ENCODE results near the gene MMP17. TPM values are rescaled to one million over a fixed set of nuclear protein-coding genes. Genes with fewer than 3 reads are reported as not detected.
"Not testable (repeated sequence)": the region's sequence is repeated elsewhere in the genome, so short reads cannot be mapped to it uniquely, and the experiment has no call there.

Gene MMP17
- total RNA-seq, 1 experiment from 2014 or later, result not detected

DNA sequence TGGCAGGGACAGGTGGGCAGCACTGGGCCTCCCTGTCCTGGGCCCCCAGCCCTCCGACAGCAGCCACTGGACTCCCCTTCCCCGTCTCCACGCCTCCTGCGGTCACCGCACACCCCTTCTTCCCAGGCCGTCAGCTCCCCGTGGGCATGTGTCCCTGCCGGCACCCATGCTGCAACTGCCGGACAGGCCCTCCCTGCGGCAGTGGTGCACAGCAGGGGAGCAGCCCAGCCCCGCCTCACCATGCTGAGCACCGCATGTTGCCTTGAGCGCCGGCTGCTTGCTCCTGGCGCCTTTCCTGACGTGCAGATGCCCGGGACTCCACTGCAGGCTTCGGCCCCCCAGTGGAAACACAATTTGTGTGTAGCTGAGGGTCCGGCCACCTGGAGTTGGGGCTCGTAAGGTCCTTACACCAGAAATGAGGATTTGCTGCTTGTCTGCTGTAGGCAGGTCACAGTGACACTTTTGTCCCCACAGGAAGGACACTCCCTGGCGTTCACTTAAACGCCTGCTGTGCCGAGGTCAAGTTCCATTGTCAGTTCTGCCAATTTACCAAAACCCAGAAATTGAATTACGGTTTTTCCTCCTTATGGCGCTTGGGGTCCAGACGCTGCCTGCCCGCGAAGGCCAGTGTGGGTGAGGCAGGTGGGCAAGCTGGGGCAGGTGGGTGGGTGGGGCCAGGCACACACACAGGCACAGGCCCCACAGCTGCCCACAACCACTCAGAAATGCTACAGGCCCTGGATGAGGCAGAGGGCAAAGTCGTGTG is 28.2 kb upstream of the MMP17 start:
- DNase-seq (ENCODE audit: low spot score), result no peak

- no peak for DNase-seq (ENCODE audit: low spot score)
Measured at GRCh38 chr12:131800594-131801135, 27.5 kb upstream of the MMP17 start.

GRCh38 chr12:131801254-131801866 is 26.8 kb upstream of the MMP17 start:
- no peak for DNase-seq (ENCODE audit: low spot score)

GRCh38 chr12:131803961-131804521 is 24.2 kb upstream of the MMP17 start:
- no peak for DNase-seq (ENCODE audit: low spot score)

GRCh38 chr12:131805421-131805820 is 22.8 kb upstream of the MMP17 start:
- DNase-seq (ENCODE audit: low spot score), result no peak

GRCh38 chr12:131806674-131807073 is 21.5 kb upstream of the MMP17 start:
- DNase-seq (ENCODE audit: low spot score), result no peak

- DNase-seq (ENCODE audit: low spot score), result no peak
Measured at GRCh38 chr12:131808744-131809371, 19.3 kb upstream of the MMP17 start.

- not testable (repeated sequence) for DNase-seq (ENCODE audit: low spot score)
Measured at GRCh38 chr12:131809476-131810254, 18.5 kb upstream of the MMP17 start.

DNA sequence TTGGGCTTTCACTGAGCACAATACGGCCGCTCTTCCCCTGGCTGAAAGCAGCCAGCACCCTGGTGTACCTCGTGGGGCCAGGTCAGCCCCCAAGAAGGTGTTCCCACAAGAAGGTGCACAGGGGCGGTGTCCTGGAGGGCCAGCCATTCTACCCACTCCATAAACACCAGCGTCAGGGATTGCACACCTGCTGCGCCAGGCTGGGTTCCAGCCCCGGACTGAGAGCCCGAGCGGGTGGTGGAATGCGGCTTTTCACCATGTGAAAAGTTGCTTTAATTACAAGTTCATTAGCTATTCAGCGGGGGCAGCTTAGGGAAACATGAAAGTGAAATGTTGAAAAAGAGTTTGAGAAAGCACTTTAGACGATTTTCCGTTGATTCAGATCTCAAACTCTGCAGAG is 17.5 kb upstream of the MMP17 start:
- no peak for DNase-seq (ENCODE audit: low spot score)

- DNase-seq (ENCODE audit: low spot score), result no peak
Measured at GRCh38 chr12:131815131-131815530, 13.1 kb upstream of the MMP17 start.

DNA sequence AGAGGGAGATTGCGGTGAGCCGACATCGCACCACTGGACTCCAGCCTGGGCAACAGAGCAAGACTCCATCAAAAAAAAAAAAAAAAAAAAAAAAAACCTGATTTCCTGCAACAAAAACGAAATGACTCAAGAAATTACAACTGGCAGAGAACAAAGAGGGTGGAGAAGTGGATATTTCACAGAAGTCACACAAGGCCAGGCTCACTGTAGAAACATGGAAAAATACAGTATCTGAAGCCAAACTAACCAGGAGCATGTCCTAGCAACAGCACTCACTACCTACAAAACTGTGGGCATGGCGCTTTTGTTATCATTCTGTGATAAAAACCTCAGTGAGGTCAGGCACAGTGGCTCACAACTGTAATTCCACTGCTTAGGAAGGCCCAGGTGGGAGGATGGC is 11.7 kb upstream of the MMP17 start:
- DNase-seq (ENCODE audit: low spot score), result no peak

GRCh38 chr12:131817241-131817640 is 11.0 kb upstream of the MMP17 start:
- DNase-seq (ENCODE audit: low spot score), result no peak

DNA sequence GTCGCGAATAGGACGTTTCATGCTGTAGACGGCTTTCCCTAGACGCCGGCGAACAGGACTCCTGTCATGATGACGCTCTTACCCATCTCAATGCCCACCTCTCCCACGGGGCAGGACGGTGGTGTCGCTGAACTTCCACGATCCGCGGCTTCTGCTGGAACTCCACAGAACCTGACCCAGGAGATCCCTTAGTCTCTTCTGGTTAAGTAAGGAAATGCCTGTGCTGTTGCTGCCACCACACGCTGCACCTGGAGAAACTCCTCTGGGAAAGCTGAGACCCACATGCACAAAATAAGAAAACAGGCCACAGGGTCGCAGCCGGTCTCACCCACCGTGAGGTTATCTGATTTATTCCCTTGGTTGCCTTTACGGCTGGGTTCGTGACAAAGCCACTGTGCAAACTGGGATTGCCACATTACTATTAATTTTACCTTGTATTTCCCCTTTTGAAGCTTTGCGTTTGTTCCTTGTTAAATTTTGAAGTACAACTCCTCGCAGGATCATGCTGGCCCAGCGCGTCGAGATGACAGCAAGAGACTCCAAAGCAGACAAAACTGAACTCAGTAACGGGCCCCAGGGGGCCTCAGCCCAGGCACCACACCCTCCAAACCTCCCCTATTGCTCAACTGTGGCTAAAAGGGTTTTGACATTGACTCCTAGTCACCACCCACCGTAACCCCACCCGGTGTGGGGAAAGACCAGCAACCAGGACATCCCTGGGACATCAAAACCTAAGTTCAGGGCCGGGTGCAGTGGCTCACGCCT is 9.2 kb upstream of the MMP17 start:
- DNase-seq (ENCODE audit: low spot score), result no peak

GRCh38 chr12:131824450-131824849 is 3.7 kb upstream of the MMP17 start:
- no peak for DNase-seq (ENCODE audit: low spot score)

DNA sequence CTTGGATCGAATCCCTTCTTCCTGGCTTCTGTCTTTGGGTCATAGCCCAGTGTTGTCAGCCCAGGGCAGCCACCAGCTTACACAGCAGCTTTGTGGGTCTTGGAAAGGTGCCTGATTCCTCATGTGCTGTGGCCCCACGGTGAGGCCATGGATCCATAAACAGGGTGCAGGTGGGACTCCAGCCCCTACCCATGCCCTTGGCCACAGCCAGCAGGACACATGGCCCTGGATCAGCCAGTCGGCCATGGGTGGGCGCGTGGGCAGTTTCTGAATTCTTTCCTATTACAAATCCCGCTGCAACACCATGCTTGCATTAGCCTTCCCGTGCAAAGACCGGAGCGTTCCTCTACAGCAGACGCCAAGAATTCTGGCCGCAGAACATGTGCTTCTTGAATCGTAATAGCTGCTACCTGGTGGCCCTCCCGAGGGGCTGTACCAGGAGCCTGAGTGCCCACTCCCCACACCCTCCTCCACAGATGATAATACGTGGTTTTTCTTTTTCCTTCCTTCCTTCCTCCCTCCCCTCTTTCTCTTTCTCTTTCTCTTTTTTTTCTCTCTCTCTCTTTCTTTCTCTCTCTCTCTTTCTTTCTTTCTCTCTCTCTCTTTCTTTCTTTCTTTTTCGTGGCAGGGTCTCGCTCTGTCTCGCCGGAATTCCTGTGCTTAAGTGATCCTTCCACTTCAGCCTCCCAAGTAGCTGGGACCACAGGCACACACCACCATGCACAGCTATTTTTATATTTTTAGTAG is 2.9 kb upstream of the MMP17 start:
- DNase-seq (ENCODE audit: low spot score), result no peak

DNA sequence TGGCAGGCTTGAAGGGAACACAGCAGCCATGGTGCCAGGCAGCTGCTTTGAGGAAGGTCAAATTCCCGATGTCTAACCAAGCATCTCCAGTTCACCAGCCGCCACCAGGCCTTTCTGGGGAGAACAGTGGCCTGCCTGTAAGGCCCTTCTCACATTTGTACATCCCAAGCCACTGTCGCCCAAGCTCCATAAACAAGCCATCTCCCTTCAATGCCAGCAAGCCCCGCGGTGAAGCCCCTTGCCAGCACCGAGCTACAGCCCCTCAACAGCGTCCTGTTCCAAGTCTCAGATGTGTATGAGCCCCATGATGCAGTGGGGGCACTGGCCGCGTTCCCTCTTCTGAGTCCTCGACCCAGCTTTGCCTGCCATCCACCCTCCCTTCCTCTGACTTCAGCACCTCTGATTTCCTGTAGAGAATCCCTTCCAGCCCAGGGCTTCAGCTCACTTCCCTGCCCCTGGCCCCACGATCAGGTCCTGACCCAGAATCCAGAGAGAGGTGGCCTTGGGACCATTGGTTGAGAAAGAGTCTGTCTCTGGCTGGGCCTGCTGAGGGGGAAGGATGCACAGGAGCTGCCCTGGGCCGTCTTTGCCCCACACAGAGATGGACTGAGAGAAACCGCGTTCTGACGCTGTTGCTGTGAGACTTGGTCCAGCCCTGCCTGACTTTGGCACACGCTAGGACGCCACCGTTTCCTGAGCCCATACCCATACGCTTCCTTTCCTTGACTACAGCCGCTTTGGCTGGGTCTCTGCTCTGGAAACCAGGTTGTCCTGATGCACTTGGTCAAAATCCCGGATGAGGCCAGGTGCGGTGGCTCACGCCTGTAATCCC is 1.9 kb upstream of the MMP17 start:
- DNase-seq (ENCODE audit: low spot score), result no peak

- DNase-seq (ENCODE audit: low spot score), result no peak
Measured at GRCh38 chr12:131828671-131829355, 620 bp downstream of the MMP17 start.

DNA sequence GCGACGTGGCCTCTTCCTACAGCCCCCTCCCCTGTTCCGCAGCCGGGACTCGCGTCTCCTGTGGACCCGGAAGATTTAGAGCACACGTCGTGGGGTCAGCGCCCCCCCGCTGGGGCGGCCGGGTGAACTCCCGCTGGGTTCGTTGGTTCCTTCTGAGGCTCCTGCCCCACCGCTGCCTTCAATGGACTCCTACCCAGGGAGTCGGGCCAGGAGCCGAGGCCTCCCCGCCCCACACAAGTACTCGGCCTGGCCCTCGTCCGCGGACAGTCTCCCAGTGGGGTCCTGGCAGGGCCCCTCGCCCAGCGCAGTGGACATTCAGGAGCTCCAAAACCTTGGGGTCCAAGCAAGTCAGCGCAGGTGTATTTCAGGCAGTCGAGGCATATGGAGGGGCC is 1.2 kb downstream of the MMP17 start:
- no peak for DNase-seq (ENCODE audit: low spot score)

All from HT-29 (cell line).